Esophagus (tissue), 2 donors: Measurements from ENCODE around the gene ZNF391. TPM values are rescaled to one million over a fixed set of nuclear protein-coding genes. Genes with fewer than 3 reads are reported as not detected.

Source experiments
- H3K27ac ChIP-seq, 2 donors: one replicate each; pipeline ENCODE4 v1.5.1; 2013; ENCODE audit warnings: low read depth in 2 of 2, mild to moderate bottlenecking in 2 of 2, inconsistent platforms in 1 of 2, low read length in 1 of 2, moderate library complexity in 1 of 2
- H3K27me3 ChIP-seq, 2 donors: one replicate each; pipeline ENCODE4 v1.6.1; 2013; ENCODE audit warnings: low read length in 2 of 2, control low read depth in 1 of 2, mild to moderate bottlenecking in 1 of 2; ENCODE audit not compliant: insufficient read depth in 2 of 2, control insufficient read depth in 1 of 2
- H3K36me3 ChIP-seq, 2 donors: one replicate each; pipeline ENCODE4 v1.6.1; 2013; ENCODE audit warnings: low read length in 1 of 2; ENCODE audit not compliant: control insufficient read depth in 2 of 2, insufficient read depth in 2 of 2
- H3K4me1 ChIP-seq, 2 donors: one replicate each; pipeline ENCODE4 v1.6.1; 2013; ENCODE audit warnings: low read length in 1 of 2; ENCODE audit not compliant: control insufficient read depth in 2 of 2, insufficient read depth in 2 of 2
- H3K4me3 ChIP-seq, 2 donors: one replicate each; pipeline ENCODE4 v1.5.1; 2013; ENCODE audit warnings: low read length in 2 of 2, mild to moderate bottlenecking in 2 of 2, low read depth in 1 of 2, moderate library complexity in 1 of 2
- H3K9me3 ChIP-seq, 2 donors: one replicate each; pipeline ENCODE4 v1.6.1; 2013; ENCODE audit warnings: mild to moderate bottlenecking in 2 of 2, low read depth in 1 of 2, low read length in 1 of 2, moderate library complexity in 1 of 2; ENCODE audit not compliant: control insufficient read depth in 2 of 2, insufficient read depth in 1 of 2
- WGBS, 2 donors: extraction: QIAGEN DNeasy Blood & Tissue Kit; methylation state at CpG; one replicate each; pipeline ENCODE4 v1.1.7; 2013; 5-methylcytosine and 5-hydroxymethylcytosine counted together
- polyA plus RNA-seq, 2 donors: library from polyadenylated mRNA; stranded (reverse); fragments of 200-250 nt; gene quantifications; one replicate each; pipeline ENCODE4 v1.2.3, GENCODE V29; 2013
- donor health status: healthy with polysubstance abuse.
- donor health status: Bipolar disorder and iron deficiency.

ZNF391 gene
- polyA plus RNA-seq, 2 donors = 0.47 to 0.51 TPM

DNA sequence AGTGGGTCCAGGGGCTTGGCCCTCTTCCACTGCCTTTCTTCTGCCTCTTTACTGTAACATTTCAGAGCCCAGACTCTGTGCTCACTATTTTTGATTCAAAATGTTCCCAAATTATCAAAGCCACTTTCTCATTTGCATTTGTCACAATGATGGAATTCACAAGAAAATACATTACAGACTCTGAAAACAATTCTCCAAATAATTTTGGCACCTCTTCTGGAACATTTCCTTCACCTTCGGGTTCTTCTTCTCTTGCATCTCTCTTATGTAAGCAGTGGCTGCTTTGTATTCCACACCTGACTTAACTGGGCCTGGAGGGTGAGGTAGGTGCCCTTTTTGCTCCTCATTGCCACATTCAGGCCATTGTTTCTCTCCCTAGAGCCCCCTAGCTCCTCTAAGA is 54.4 kb downstream of the ZNF391 start:
- Histone ChIP-seq H3K4me1 (no peaks in the 10 kb centered on the region), H3K4me3 (no peak overlapping the region), H3K36me3 (no peaks in the 10 kb centered on the region), H3K9me3 (peaks cover 6 to 7% of the 10 kb centered on the region in 2 donors), H3K27ac (no peak overlapping the region), H3K27me3 (no peaks in the 10 kb centered on the region)
- 77 to 90% methylated on average over 1 of the region's 1 CpG for whole genome bisulfite sequencing, 2 donors

DNA sequence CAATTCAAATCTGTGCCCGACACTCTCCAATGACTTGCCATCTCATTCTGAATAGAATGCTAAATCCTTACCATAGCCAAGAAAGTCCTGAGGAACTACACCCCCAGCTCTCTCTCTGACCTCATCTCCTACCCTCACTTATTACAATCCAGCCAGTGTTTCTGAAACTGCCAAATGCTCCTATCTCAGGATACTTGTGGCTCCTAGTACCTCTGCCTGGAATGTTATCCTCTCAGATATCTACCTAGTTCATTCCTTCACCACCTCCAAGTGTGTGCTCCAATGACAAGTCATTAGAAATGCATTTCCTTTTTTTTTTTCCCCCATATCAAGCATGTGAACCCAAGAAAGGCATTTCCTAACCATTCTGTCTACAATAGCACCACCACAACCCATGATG is 59.9 kb downstream of the ZNF391 start:
- peaks cover 9 to 13% of the 10 kb centered on the region in 2 donors for H3K9me3 ChIP-seq
- 92 to 96% methylated on average over 1 of the region's 1 CpG for WGBS, 2 donors
- no peak overlapping the region for H3K27ac ChIP-seq
- H3K4me3 ChIP-seq = no peak overlapping the region
- no peaks in the 10 kb centered on the region for H3K4me1 ChIP-seq
- H3K36me3 ChIP-seq = peaks cover 2 to 15% of the 10 kb centered on the region in 2 donors
- no peaks in the 10 kb centered on the region for H3K27me3 ChIP-seq

DNA sequence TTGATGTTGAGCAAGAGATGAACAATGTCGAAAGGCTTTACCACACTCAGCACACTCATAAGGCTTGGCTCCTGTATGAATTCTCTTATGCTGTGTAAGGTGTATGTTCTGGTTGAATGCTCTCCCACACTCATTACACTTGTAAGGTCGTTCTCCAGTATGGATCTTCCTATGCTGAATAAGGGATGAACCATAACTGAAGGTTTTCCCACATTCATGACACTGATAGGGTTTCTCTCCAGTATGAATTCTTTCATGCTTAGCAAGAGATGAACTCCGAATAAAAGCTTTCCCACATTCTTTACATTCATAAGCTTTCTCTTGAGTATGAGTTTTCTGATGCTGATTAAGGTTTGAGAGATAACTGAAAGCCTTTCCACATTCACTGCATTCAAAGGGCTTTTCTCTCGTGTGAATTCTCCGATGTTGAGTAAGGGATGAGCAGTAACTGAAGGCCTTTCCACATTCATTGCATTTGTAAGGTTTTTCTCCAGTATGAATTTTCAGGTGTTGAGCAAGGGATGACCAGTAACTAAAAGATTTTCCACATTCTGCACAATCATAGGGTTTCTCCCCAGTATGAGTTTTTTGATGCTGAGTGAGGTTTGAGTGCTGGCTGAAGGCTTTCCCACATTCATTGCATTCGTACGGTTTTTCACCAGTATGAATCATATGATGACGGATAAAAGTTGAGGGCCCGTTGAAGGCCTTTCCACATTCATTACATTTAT is 63.3 kb downstream of the ZNF391 start:
- WGBS, 2 donors = 96 to 98% methylated on average over 9 of the region's 9 CpGs
- H3K4me3 ChIP-seq = no peak overlapping the region
- peaks cover 11 to 28% of the 10 kb centered on the region in 2 donors for H3K36me3 ChIP-seq
- H3K9me3 ChIP-seq = peaks cover 10% of the 10 kb centered on the region in 2 donors
- no peaks in the 10 kb centered on the region for H3K4me1 ChIP-seq
- no peak overlapping the region for H3K27ac ChIP-seq
- no peaks in the 10 kb centered on the region for H3K27me3 ChIP-seq

DNA sequence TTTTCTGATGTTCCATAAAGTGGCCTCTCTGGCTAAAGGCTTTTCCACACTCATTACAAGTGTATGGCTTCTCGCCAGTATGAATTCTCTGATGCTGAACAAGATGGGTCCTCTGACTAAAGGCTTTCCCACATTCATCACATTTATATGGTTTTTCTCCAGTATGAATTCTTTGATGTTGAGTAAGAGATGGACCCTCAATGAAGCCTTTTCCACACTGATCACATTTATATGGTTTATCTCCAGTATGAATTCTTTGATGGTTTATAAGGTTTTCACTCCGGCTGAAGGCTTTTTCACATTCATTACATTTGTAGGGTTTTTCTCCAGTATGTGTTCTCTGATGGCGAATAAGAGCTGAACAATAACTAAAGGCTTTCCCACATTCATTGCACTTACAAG is 63.9 kb downstream of the ZNF391 start:
- WGBS, 2 donors = 98 to 99% methylated on average over 3 of the region's 3 CpGs
- Histone ChIP-seq H3K4me1 (no peaks in the 10 kb centered on the region), H3K36me3 (peaks cover 11 to 28% of the 10 kb centered on the region in 2 donors), H3K27ac (no peak overlapping the region), H3K9me3 (peaks cover 10% of the 10 kb centered on the region in 2 donors), H3K27me3 (no peaks in the 10 kb centered on the region), H3K4me3 (peak overlapping the region in 1 of 2 donors; percentile 7)

Other genes starting within 250 kb of the ZNF391 start
- gene PRSS16, start 141.1 kb upstream of the ZNF391 start, polyA plus RNA-seq = 1 to 10 TPM; 3.6 to 8.9 TPM
- gene POM121L2, start 76.5 kb upstream of the ZNF391 start, polyA plus RNA-seq = not detected
- 1 to 10 TPM; 1.3 to 1.6 TPM for gene ZNF184, start 84.3 kb downstream of the ZNF391 start, polyA plus RNA-seq